GM12891 (cell line): ENCODE results near the gene RAPGEF4.

Source experiments
- PAX5 ChIP-seq: IDR thresholded peaks from 2 replicates; pipeline ENCODE4 v1.6.1; 2011; ENCODE audit warnings: low read length, moderate library complexity, mild to moderate bottlenecking; ENCODE audit not compliant: insufficient read depth, severe bottlenecking
- POLR2A ChIP-seq: IDR thresholded peaks from 2 replicates; pipeline ENCODE4 v1.6.1; 2011; ENCODE audit warnings: low read depth, low read length, control low read depth
- POLR2AphosphoS5 ChIP-seq: IDR thresholded peaks from 2 replicates; pipeline ENCODE4 v1.6.1; 2011; ENCODE audit warnings: low read depth, low read length, control low read depth
- SPI1 ChIP-seq: IDR thresholded peaks from 2 replicates; pipeline ENCODE4 v1.6.1; 2011; ENCODE audit warnings: low read depth, low read length, control low read depth
- TAF1 ChIP-seq: IDR thresholded peaks from 2 replicates; pipeline ENCODE4 v1.6.1; 2011; ENCODE audit warnings: low read depth, low read length, control low read depth

GRCh38 chr2:172964511-172965139 is 229.0 kb downstream of the RAPGEF4 start:
- no peak for TF ChIP-seq TAF1
- no peak for TF ChIP-seq POLR2A
- TF ChIP-seq POLR2AphosphoS5, result no peak
- no peak for TF ChIP-seq PAX5
- no peak for TF ChIP-seq SPI1
